Activated T-helper 1 cell treated with anti-CD3 and anti-CD28 coated beads, Interleukin-2, amount 50 U/mL, for 16 hours (primary cell): Measurements from ENCODE around the gene SPON1.
"Not testable (repeated sequence)": the region's sequence is repeated elsewhere in the genome, so short reads cannot be mapped to it uniquely, and the experiment has no call there.

ENCODE experiments used
- DNase-seq, 2 donors: peaks; one replicate each; pipeline ENCODE4 v3.0.0-alpha.2; 2020; ENCODE audit warnings: low read depth in 1 of 2, low spot score in 1 of 2

SPON1 gene

DNA sequence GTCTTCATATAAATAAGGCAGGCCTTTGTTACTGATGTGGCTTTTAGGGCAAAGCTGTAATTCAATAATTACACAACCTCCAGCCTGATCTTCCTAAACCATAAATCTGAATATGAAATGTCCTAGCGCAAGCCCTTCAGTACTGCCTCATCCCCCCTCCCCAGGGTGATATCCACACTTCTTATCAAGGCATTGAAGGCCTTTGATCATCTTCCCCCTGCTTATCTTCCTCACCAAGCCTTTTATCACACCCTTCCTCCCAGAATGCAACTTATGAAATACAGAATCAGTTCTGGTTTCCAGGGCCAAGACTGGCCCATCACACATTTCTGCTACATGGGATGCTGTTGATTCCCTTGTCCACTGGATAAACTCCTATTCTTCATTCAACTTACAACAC lies 12.1 kb downstream of the SPON1 start:
- DNase-seq: no peak

DNA sequence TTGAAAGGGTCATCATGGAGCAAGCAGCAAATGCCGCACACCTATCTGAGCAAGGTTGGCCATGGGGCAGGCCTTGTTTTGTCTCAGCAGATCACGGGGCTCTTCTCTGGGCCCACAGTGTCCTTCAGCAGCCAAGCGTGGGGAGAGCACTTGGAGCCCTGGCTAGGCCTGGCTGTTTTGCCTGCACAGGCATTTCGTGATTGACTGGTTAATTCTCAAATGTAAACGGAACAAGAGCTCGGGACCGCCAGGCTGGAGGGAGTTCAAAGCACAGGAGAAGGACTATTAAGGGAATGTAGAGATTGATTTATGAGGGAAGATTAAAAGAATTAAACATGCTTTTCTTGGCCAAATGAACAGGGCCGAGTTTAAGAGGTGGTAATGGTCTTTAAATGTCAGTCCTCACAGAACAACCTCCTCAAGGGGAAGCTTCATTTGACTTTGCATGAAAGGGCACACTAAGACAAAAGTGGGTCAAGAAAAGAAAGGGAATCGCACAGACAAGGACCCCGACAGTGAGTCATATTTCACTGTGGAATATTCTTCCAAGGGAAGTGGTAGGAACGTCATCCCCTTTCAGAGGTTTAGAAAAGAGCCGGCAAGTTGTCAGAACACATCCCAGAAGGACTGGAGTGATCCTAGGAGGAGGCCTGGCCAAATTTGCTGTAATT lies 20.7 kb downstream of the SPON1 start:
- DNase-seq: no peak

DNA sequence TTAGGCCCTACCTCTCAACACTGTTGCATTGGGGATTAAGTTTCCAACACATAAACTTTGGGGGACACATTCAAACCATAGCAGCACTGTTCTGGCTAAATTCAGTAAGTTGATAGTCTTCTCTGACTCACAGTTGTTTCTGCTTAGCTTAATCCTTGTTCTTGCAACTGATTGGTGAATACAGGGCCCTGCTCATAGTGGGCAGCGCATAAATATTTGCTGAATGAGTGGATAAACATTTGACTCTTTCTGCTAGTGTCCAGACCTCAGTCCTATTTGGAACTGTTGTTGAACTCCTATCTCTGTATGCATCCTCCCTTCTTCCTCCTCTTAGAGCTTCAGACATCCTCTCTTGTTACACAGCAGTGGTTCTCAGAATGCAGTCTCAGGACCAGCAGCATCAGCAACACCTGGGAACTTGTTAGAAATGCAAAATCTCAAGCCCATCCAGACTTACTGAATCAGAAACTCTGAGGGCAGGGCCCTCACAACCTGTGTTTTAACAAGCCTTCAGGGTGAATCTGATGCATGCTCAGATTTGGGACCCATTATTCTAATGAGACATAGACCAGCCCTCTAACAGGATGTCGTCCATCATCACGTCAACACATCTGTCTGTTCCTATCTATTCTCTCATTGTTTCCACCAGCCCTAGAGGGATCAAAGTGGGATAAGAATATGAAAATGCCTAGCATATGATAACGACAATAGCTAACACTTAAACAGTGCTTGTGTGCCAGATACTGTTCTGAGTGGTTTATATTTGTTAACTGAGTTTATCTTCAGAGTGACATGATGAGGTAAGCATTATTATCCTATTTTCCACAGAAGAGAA lies 22.3 kb downstream of the SPON1 start:
- DNase-seq: no peak

DNA sequence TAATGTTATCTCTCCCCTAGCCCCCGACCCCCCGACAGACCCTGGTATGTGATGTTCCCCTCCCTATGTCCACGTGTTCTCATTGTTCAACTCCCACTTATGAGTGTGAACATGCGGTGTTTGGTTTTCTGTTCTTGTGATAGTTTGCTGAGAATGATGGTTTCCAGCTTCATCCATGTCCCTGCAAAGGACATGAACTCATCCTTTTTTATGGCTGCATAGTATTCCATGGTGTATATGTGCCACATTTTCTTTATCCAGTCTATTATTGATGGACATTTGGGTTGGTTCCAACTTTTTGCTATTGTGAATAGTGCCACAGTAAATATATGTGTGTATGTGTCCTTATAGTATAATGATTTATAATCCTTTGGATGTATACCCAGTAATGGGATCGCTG lies 24.2 kb downstream of the SPON1 start:
- DNase-seq: not testable (repeated sequence)

DNA sequence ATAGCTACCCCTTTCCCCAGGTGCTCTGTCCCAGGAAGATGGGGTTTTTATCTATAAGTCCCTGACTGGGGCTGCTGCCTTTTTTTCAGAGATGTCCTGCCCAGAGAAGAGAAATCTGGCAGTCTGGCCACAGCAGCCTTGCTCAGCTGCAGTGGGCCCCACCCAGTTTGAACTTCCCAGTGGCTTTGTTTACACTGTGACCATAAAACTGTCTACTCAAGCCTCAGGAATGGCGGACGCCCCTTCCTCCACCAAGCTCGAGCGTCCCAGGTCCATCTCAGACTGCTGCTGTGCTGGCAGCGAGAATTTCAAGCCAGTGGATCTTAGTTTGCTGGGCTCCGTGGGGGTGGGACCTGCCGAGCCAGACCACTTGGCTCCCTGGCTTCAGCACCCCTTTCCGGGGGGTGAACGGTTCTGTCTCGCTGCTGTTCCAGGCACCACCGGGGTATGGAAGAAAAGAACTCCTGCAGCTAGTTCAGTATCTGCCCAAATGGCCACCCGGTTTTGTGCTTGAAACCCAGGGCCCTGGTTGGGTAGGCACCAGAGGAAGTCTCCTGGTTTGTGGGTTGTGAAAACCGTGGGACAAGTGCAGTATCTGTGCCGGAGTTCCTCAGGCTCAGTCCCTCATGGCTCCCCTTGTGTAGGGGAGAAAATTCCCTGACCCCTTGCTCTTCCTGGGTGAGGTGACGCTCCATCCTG lies 29.8 kb downstream of the SPON1 start:
- not testable (repeated sequence) for DNase-seq

DNA sequence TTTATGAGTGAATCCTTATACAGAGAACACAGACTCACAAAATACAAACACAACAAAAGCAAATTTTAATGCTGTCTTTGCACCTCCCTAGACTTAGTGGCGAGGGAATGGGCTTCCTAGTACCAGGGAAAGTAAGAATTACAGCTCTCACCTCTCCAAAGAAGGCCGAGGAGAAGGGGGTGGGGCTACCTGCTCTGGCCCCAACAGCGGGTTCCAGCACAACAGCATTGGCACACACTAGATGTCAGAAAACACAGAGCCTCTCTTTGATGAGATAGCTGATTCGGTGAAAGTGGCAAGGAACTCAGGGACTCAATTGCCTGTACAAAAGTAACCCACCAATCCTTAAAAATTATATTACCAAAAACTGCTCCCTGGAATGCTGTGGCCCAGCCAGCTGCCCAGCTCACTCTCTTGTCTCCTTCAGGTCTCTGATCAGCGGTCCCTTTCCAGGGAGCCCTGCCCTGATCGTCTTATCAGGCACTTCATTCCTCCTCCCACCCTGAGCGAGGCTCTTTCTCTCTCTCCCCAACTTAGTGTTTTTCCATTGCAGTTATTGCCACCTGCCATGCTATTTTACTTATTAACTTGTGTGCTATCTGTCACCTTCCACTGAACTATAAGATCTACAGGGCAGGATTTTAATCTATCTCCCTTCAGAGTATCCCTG lies 30.7 kb downstream of the SPON1 start:
- DNase-seq: no peak

DNA sequence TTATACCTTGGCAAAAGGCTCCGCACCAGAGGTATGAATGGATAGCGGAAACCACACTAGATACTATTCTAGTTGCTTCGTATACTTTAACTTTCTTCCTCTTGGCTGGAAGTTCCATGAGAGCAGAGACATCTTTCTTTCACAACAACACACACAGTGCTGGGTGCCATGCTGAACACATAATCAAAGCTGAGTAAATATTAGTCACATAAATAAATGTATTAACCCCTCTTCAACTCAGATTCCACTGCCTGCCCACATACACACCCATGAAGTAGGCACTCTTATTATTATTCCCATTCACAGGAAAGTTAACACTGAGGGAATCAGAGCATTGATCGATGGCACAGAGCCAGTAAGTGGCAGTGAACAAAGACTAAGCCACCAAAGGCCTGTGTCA lies 35.4 kb downstream of the SPON1 start:
- no peak for DNase-seq

DNA sequence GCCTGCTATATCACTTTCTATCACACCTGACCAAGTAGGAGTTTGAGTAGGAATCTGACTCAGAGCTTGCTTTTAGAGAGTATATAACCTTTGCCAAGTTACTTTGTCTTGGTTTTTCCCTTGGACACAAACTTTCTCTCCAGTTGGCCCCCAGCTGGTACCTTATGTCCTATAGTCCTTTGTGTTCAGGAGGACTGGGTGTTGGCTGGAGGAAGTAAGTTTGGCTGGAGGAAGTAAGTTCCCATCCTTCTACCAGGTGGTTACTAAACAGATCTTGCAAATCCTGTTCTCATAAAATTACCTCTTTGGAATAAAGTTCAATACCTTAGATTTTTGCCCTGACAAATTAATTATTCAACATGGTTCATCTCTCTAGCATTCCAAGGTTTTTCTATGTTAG lies 37.2 kb downstream of the SPON1 start:
- DNase-seq: no peak

DNA sequence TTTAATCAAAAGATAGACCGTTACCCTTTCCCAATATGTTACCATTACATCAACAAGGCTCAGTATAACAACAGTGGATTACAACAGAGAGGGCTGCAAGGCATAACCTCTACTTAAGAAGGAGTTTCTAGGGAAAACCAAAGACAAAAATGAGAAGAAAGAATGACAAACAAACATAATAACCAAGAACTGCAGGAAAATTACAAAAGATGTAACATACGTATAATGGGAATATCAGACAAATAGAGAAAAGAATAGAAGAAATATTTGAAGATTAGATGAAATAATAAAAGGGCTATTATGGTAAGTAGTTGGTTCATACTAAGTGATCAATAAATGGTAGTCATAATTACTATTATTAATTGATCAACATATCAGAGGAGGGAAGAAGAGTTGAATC lies 39.1 kb downstream of the SPON1 start:
- DNase-seq: no peak

DNA sequence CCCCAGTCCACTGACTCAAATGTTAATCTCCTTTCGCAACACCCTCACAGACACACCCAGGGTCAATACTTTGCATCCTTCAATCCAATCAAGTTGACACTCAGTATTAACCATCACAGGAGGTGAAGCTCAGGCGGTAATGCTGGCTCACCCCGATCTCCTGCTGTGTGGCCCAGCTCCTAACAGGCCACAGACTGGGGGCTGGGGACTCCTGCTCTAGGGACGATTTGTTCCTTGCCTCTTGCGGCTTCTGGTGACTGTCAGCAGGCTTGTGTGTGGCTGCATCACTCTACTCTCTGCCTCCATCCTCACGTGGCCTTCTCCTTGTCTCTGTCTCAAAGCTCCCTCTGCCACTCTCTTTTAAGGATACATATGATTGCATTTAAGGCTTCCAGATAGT lies 45.0 kb downstream of the SPON1 start:
- no peak for DNase-seq

DNA sequence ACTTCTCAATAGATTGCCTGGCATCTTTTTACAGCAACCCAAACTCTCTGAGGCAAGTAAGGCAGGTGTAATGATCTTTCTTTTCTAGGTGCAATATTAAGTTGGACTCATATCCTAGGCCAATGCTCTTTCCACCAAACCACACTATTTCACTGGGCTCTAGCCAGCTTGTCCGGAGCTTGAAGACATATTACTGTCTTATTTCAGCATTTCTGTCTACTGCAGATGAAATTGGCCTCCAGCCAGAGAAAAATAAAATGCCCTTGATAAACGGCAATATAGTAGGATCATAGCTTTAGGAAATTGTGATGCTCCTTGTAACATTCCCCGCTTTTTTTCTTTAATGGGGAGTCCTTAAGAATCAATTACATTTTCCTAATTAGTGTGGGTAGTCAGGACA lies 48.1 kb downstream of the SPON1 start:
- no peak for DNase-seq

DNA sequence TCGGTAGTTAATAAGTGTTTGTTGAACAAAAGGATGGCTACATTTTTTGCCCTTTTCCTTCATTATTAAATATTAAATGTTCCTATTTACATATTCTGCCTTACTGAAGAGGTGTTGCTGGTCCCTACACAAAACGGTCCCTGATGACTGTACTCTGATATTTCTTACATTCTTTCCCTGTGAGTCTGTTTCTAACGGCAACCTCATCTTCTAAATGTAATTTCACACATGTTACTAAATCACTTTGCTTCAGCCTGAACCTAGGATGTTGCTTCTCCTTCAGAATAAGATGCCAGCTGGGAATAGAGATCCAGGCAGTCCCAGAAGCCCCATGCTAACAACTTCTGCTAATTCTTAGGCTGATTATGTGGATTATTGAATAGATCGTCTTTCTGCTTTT lies 50.3 kb downstream of the SPON1 start:
- no peak for DNase-seq

DNA sequence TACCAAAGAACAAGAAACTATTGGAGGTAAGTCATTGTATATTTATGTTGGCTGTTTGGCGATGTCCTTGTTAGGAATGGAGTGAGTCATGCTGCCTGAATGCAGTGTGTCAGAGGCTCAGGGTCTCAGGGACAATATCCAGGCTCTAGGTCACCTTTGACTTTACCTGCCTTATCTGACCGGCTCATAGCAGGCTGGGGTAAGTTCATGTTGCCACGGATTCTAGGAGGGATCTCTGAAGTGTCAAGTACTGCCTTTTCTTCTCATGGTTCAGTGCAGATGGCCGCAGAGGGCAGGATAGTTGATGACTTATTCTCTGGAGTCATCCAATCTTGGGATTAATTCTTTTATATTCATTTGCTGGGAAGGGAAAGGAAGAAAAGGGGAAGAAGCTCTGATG lies 53.2 kb downstream of the SPON1 start:
- DNase-seq: no peak

DNA sequence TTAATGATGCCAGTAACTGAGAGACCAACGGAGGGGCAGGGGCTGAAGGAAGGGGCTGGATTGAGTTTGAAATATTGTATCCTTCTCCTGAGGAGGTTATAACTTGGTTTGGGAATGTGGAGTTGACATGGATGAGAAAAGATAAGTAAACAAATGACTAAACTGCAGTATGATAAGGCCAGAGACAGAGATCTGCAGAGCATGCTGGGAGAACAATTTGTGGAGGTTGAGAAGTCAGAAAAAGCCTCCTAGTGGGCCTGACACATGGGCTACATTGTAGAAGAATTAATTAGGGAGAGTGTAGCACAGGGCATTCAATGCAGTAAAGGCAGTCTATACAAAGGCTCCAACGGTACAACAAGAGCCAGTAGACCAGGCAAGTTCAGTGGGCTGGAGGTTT lies 55.9 kb downstream of the SPON1 start:
- DNase-seq: no peak

DNA sequence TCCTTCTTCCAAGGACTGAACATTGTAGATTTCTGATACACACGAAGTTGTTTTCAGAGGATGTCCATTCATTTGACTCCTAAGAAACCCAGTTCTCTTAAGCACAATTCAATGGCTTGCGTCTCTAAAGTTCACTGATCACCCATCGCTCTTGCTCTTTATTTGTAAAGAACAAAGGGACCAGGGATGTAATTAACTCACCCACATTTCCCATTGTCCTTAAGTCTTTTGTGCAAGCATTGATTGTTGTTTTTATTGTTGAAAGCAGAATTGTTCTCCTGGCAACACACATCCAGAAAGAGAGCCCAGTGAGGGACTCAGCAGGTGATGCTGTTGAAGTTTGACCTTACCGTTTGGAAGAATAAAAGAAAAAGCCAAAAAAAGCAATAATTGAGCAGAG lies 59.2 kb downstream of the SPON1 start:
- no peak for DNase-seq

DNA sequence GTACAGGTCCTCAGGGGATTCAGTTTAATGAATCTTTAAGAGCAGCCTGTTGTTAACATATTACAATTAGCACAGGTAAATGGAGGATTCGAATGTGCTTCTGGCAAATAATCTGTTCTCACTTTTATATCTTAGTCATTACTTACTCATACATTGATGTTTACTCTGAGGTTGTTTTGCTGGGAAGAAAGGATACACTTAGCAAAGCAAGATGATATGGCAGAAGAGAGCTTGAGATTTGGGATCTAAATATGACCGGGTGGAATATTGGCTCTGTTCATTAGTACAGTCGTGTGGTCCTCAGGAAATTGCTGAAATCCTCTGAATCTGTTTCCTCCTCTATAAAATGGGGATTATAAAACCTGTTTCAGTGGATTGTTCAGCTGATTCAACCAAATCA lies 59.7 kb downstream of the SPON1 start:
- no peak for DNase-seq

DNA sequence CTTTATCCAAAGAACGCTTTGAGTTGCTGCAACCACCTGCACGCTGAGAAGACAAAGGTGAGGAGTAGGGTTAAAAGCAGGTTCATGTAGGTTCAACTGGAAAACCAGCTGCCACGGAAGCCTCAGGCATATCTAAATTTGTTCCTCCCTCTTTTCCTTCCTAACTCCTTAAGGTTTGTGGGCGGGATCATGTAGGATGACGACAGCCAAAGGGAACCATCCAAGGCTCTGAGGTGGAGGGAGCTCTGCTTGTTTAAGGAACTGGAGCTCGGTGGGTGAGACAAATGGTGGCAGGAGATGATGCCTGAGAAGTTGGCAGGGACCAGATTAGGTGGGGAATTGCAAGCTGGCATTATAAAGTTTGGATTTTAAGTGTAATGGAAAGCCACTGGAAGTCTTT lies 60.3 kb downstream of the SPON1 start:
- DNase-seq: no peak

DNA sequence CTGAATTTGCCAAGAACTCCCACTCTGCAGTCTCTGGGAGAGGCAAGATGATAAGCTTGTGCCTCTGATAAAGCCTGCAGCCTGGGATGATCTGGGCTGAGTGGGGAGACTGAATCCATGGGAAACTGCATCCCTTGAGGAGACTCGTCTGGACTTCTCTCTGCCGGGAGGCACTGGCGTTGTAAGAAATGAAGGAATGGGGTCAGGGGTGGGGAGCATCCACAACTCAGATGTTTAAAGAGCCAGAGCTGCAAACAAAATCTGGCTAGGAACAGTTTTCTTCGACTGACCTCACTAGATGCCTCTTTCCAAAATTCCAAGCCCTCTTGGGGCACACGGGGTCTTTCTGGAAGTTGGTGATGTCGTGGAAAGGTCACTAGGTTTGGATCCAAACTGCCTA lies 64.4 kb downstream of the SPON1 start:
- DNase-seq: no peak

DNA sequence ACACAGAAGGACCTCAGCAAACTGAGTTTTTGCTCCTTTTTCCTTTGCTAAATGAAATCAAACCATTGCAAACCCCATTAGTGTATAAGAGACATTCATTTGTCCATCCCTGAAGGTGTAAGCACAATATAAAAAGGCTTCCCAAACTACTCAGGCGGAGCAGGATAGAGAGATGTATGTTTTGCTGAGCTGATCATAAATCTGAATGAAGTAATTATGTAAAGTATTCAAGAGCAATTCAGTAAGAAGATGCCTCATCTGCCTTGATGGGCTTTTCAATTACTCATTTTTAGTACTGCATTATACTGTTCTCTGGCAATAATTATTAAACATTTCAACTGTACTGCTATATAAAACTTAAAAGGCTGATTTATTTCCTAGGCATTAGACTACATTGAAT lies 65.0 kb downstream of the SPON1 start:
- DNase-seq: no peak

DNA sequence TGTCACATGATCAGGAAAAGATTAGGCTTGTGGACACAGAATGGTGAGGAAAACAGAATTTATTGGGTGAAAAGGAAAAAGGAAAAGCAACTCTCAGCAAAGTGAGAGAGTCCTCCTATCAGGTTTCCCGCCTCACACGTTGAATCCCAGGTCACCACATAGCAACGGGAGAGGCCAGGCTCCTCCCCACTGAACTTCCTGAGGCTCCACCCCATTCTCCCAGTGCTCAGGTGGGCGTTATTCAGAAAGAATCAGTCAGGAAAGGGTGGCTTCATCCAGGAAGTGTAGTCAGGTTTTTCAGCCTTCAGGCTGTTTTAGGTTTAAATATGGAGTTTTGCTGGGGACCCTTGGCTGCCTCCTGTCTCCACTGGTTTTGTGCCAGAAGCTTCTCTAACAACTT lies 66.9 kb downstream of the SPON1 start:
- no peak for DNase-seq

DNA sequence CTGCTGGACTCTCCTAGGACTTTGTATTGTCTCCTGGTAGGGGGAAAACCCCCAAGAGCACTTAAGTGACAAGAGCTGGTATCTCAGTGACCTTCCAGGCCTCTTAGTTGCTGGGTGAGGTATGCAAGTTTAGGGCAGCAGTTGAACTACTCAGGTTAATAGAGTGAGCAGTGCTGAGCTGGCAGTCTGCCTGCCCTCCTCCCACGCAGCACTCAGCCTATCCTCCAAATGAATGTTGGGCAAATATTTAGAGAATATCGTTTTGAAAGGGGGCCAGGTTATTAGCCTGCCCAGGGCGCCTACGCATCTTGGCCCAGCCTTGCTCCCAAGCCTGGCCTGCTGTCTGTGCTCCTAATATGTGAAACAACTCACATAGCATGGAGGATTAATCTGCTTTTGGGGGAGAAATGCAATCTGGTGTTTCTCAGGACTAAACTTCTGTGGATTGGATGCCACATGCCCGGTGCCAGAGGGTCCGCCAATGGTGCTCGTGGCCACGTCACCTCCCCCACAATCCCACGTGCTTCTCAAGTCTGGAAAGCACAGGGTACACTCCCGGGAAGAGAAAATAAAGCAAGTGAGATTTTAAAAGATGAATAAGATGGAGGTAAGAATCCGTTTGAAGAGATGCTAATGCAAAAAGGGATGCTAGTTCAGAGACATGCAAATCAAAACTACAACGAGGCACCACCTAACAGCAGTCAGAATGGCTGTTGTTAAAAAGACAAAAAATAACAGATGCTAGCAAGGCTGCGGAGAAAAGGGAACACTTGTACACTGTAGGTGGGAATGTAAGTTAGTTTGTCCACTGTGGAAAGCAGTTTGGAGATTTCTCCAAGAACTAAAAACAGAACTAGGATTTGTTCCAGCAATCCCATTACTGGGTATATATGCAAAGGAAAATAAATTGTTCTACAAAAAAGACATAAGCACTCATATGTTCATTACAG lies 67.7 kb downstream of the SPON1 start:
- no peak for DNase-seq
